Astrocyte of the spinal cord (primary cell): ENCODE data around the gene OR1L4.

Source experiments
- DNase-seq: peaks from one replicate; pipeline ENCODE4 v3.0.0; 2011; ENCODE audit warnings: low read depth, low spot score
- H3K4me3 ChIP-seq: 2 replicates; pipeline ENCODE4 v1.5.1; 2011; ENCODE audit warnings: low read depth, mild to moderate bottlenecking, low read length, moderate library complexity
- in situ Hi-C: cut with HindIII; loops from 2 replicates; pipeline ENCODE4 v1.10.0; 2017; ENCODE audit warnings: low sequenced_read_pairs
- TF ChIP-seq, protein P1 (sequence below): IDR thresholded peaks from 2 replicates; pipeline ENCODE4 v1.5.1; 2012; ENCODE audit warnings: low read depth, mild to moderate bottlenecking, low read length, inconsistent platforms

Gene OR1L4

DNA sequence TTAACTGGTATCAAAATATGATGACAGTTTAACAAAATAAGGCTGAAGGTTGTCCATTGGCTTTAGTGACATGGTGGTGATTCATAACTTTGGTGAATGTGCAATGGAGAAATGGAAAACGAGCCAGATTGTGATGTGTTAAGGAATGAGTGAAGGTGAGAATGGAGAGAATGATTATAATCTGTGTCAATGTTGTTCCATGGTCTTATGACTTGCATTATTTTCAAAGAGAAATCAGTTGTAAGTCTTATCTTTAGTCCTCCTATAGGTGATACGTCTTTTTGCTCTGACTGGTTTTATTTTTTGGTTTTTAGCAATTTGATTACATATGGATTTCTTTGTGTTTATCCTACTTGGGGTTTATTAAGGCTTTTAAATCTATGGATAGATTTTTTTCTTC lies 31.0 kb downstream of the OR1L4 start:
- DNase-seq = no peak
- TF ChIP-seq, protein P1, sequence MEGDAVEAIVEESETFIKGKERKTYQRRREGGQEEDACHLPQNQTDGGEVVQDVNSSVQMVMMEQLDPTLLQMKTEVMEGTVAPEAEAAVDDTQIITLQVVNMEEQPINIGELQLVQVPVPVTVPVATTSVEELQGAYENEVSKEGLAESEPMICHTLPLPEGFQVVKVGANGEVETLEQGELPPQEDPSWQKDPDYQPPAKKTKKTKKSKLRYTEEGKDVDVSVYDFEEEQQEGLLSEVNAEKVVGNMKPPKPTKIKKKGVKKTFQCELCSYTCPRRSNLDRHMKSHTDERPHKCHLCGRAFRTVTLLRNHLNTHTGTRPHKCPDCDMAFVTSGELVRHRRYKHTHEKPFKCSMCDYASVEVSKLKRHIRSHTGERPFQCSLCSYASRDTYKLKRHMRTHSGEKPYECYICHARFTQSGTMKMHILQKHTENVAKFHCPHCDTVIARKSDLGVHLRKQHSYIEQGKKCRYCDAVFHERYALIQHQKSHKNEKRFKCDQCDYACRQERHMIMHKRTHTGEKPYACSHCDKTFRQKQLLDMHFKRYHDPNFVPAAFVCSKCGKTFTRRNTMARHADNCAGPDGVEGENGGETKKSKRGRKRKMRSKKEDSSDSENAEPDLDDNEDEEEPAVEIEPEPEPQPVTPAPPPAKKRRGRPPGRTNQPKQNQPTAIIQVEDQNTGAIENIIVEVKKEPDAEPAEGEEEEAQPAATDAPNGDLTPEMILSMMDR = no peak
- H3K4me3 ChIP-seq = no peak overlapping the region
- in situ Hi-C loops = no loop called here

- H3K4me3 ChIP-seq = no peak overlapping the region
- TF ChIP-seq, protein P1 = no peak
- in situ Hi-C loops = no loop called here
- no peak for DNase-seq
Measured at GRCh38 chr9:122767817-122768216, 44.0 kb downstream of the OR1L4 start.
